GM19467 (cell line): ENCODE results near the gene THSD4.
"Not testable (repeated sequence)": the region's sequence is repeated elsewhere in the genome, so short reads cannot be mapped to it uniquely, and the experiment has no call there.

ENCODE experiments used
- ATAC-seq: cut with Tn5 transposase; IDR thresholded peaks from one replicate; pipeline ENCODE4 v1.9.1; 2021; ENCODE audit warnings: mild to moderate bottlenecking, moderate library complexity; ENCODE audit not compliant: unreplicated experiment

THSD4 gene

GRCh38 chr15:71639471-71639870 lies 524.2 kb downstream of the THSD4 start:
- ATAC-seq: no peak

- ATAC-seq: no peak
Measured at GRCh38 chr15:71643918-71644317, 528.6 kb downstream of the THSD4 start.

- ATAC-seq: no peak
Measured at GRCh38 chr15:71646767-71647486, 531.7 kb downstream of the THSD4 start.

- no peak for ATAC-seq
Measured at GRCh38 chr15:71647487-71647808, 532.2 kb downstream of the THSD4 start.

- no peak for ATAC-seq
Measured at GRCh38 chr15:71648095-71648494, 532.8 kb downstream of the THSD4 start.

GRCh38 chr15:71649894-71650293 lies 534.6 kb downstream of the THSD4 start:
- no peak for ATAC-seq

GRCh38 chr15:71650603-71651002 lies 535.3 kb downstream of the THSD4 start:
- ATAC-seq: no peak

GRCh38 chr15:71651750-71652186 lies 536.5 kb downstream of the THSD4 start:
- no peak for ATAC-seq

GRCh38 chr15:71654042-71654719 lies 538.9 kb downstream of the THSD4 start:
- no peak for ATAC-seq

- ATAC-seq: no peak
Measured at GRCh38 chr15:71654720-71655174, 539.5 kb downstream of the THSD4 start.

- no peak for ATAC-seq
Measured at GRCh38 chr15:71656425-71656824, 541.2 kb downstream of the THSD4 start.

- ATAC-seq: no peak
Measured at GRCh38 chr15:71657141-71657540, 541.9 kb downstream of the THSD4 start.

- no peak for ATAC-seq
Measured at GRCh38 chr15:71658036-71658435, 542.8 kb downstream of the THSD4 start.

GRCh38 chr15:71658827-71659729 lies 543.8 kb downstream of the THSD4 start:
- ATAC-seq: no peak

GRCh38 chr15:71659730-71660067 lies 544.4 kb downstream of the THSD4 start:
- no peak for ATAC-seq

- no peak for ATAC-seq
Measured at GRCh38 chr15:71660501-71660900, 545.2 kb downstream of the THSD4 start.

GRCh38 chr15:71662306-71662705 lies 547.0 kb downstream of the THSD4 start:
- no peak for ATAC-seq

GRCh38 chr15:71664622-71665021 lies 549.4 kb downstream of the THSD4 start:
- ATAC-seq: no peak

GRCh38 chr15:71666763-71667620 lies 551.7 kb downstream of the THSD4 start:
- no peak for ATAC-seq

- ATAC-seq: no peak
Measured at GRCh38 chr15:71669688-71670087, 554.4 kb downstream of the THSD4 start.

GRCh38 chr15:71670222-71670621 lies 555.0 kb downstream of the THSD4 start:
- not testable (repeated sequence) for ATAC-seq
